Measurements from ENCODE around the gene PAK5. TPM values are rescaled to one million over a fixed set of nuclear protein-coding genes. Genes with fewer than 3 reads are reported as not detected.

PAK5 gene
- total RNA-seq, 1 experiment from 2014 or later, result not detected

DNA sequence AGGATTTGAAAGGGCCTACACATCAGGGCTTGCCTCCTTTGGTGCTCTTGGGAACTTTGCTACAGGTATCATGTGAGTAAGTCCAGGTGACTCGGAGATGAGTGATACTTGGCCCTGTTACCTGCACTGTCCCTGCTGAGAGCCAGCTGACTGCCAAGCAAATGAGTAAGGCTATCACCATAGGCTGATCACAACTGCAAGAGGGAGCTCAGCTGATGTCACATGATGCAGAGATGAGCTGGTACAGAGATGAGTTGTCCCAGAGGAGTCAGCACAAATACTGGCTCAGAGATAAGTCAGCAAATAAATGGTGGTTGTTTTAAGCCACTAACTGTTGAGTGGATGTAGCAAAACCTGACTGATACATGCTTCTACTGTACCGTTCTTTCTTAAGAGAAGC is 283.1 kb downstream of the PAK5 start:
- no peak overlapping the region for H3K27ac ChIP-seq (ENCODE audit: low read length)
- intact Hi-C loops (cut with micrococcal nuclease; ENCODE audit: unreplicated experiment), result no loop called here
- in situ Hi-C loops (cut with HindIII; ENCODE audit: low pct_unique_long_range_greater_than_20kb, low sequenced_read_pairs), result no loop called here

GRCh38 chr20:9551808-9552550 is 286.9 kb downstream of the PAK5 start:
- CTCF ChIA-PET, result no interaction called here
- Histone ChIP-seq H3K27me3 (ENCODE audit: control insufficient read depth, insufficient read depth, low read length) (no peaks in the 10 kb centered on the region), H3K4me3 (ENCODE audit: low read depth in 2 of 2, low read length in 2 of 2) (no peak overlapping the region), H3K4me1 (ENCODE audit: control insufficient read depth, insufficient read depth, low read length) (no peaks in the 10 kb centered on the region), H3K9me3 (ENCODE audit: control insufficient read depth, insufficient read depth, low read depth, low read length) (no peaks in the 10 kb centered on the region), H3K36me3 (ENCODE audit: control insufficient read depth, insufficient read depth, low read length) (no peaks in the 10 kb centered on the region), H3K27ac (ENCODE audit: low read length) (no peak overlapping the region)
- in situ Hi-C loops (cut with HindIII; ENCODE audit: low pct_unique_long_range_greater_than_20kb, low sequenced_read_pairs), result no loop called here
- no peak for DNase-seq (ENCODE audit: low read depth, low spot score)
- TF ChIP-seq POLR2AphosphoS5 (IDR thresholded peaks at IDR 0.05; ENCODE audit: low read depth, low read length), result no peak
- no peak for TF ChIP-seq SIN3A (IDR thresholded peaks at IDR 0.05; ENCODE audit: borderline replicate concordance, insufficient read depth, low read depth, low read length)
- TF ChIP-seq, protein P1, sequence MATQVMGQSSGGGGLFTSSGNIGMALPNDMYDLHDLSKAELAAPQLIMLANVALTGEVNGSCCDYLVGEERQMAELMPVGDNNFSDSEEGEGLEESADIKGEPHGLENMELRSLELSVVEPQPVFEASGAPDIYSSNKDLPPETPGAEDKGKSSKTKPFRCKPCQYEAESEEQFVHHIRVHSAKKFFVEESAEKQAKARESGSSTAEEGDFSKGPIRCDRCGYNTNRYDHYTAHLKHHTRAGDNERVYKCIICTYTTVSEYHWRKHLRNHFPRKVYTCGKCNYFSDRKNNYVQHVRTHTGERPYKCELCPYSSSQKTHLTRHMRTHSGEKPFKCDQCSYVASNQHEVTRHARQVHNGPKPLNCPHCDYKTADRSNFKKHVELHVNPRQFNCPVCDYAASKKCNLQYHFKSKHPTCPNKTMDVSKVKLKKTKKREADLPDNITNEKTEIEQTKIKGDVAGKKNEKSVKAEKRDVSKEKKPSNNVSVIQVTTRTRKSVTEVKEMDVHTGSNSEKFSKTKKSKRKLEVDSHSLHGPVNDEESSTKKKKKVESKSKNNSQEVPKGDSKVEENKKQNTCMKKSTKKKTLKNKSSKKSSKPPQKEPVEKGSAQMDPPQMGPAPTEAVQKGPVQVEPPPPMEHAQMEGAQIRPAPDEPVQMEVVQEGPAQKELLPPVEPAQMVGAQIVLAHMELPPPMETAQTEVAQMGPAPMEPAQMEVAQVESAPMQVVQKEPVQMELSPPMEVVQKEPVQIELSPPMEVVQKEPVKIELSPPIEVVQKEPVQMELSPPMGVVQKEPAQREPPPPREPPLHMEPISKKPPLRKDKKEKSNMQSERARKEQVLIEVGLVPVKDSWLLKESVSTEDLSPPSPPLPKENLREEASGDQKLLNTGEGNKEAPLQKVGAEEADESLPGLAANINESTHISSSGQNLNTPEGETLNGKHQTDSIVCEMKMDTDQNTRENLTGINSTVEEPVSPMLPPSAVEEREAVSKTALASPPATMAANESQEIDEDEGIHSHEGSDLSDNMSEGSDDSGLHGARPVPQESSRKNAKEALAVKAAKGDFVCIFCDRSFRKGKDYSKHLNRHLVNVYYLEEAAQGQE (IDR thresholded peaks at IDR 0.05; ENCODE audit: insufficient read depth in 1 of 2, low read depth in 2 of 2, low read length in 1 of 2), result no peak
- ATAC-seq, result no peak
- POLR2A ChIA-PET, result no interaction called here
- no TSS peak for BruUV-seq (replicated peaks)
- intact Hi-C loops (cut with micrococcal nuclease; ENCODE audit: unreplicated experiment), result no loop called here

More for the DNA sequence above, 283.1 kb downstream of the PAK5 start:
- ChIA-PET POLR2A (no interaction called here), CTCF (no interaction called here)
- BruUV-seq (replicated peaks), result no TSS peak
- ATAC-seq (no peak), DNase-seq (ENCODE audit: low read depth, low spot score) (no peak)
- Histone ChIP-seq H3K9me3 (ENCODE audit: control insufficient read depth, insufficient read depth, low read depth, low read length) (no peaks in the 10 kb centered on the region), H3K27me3 (ENCODE audit: control insufficient read depth, insufficient read depth, low read length) (no peaks in the 10 kb centered on the region), H3K4me1 (ENCODE audit: control insufficient read depth, insufficient read depth, low read length) (no peaks in the 10 kb centered on the region), H3K36me3 (ENCODE audit: control insufficient read depth, insufficient read depth, low read length) (no peaks in the 10 kb centered on the region), H3K4me3 (ENCODE audit: low read depth in 2 of 2, low read length in 2 of 2) (no peak overlapping the region)
- TF ChIP-seq CTCF (IDR thresholded peaks at IDR 0.05) (no peak), TCF7L2 (IDR thresholded peaks at IDR 0.05; ENCODE audit: low read depth, low read length) (no peak), SIN3A (IDR thresholded peaks at IDR 0.05; ENCODE audit: borderline replicate concordance, insufficient read depth, low read depth, low read length) (no peak), POLR2AphosphoS5 (IDR thresholded peaks at IDR 0.05; ENCODE audit: low read depth, low read length) (no peak)
- TF ChIP-seq, protein P1 (IDR thresholded peaks at IDR 0.05; ENCODE audit: insufficient read depth in 1 of 2, low read depth in 2 of 2, low read length in 1 of 2), result no peak

Data from Panc1 (cell line).